Gastroesophageal sphincter (tissue), 4 donors: ENCODE measurements around the gene POU2AF1. TPM values are rescaled to one million over a fixed set of nuclear protein-coding genes. Genes with fewer than 3 reads are reported as not detected.

Experiments used
- ATAC-seq: fragments of 150-250 bp; one replicate; pipeline ENCODE4 v1.9.1; 2016; ENCODE audit warnings: mild to moderate bottlenecking, moderate library complexity
- H3K27ac ChIP-seq, 4 donors: fragments of 200-600 bp; sonication (generic) in 3 of 4; 1 replicate in 3 of 4; 2 replicates in 1 of 4; pipeline ENCODE4 v1.5.1; 2016 to 2019
- H3K27me3 ChIP-seq: fragments of 200-600 bp; sonication (generic); one replicate; pipeline ENCODE4 v1.5.1; 2019
- H3K36me3 ChIP-seq, 2 donors: fragments of 200-600 bp; sonication (generic); one replicate each; pipeline ENCODE4 v1.5.1; 2019; ENCODE audit warnings: control low read depth in 1 of 2
- H3K4me1 ChIP-seq, 3 donors: fragments of 200-600 bp; sonication (generic); 1 replicate in 2 of 3; 2 replicates in 1 of 3; pipeline ENCODE4 v1.5.1; 2016 to 2019; ENCODE audit warnings: control low read depth in 2 of 3
- H3K4me3 ChIP-seq, 2 donors: fragments of 200-600 bp; sonication (generic); one replicate each; pipeline ENCODE4 v1.5.1; 2019; ENCODE audit warnings: mild to moderate bottlenecking in 1 of 2, moderate library complexity in 1 of 2
- H3K9me3 ChIP-seq, 3 donors: fragments of 200-600 bp; sonication (generic); one replicate each; pipeline ENCODE4 v1.5.1; 2017 to 2019; ENCODE audit warnings: control low read depth in 2 of 3
- CTCF ChIP-seq, 4 experiments: fragments of 200-600 bp in 2 of 4; fragments of 450-650 bp in 2 of 4; sonication (generic) in 1 of 4; IDR thresholded peaks; one replicate each; pipeline ENCODE4 v1.5.1; 2017 to 2019; ENCODE audit warnings: antibody characterized with exemption in 4 of 4, mild to moderate bottlenecking in 2 of 4, moderate library complexity in 2 of 4
- EP300 ChIP-seq: sonication (generic); formaldehyde crosslinking; IDR thresholded peaks from one replicate; pipeline ENCODE4 v1.6.1; 2017; ENCODE audit warnings: antibody characterized with exemption, mild to moderate bottlenecking
- POLR2A ChIP-seq, 2 donors: fragments of 450-650 bp; IDR thresholded peaks; one replicate each; pipeline ENCODE4 v1.6.1; 2017; ENCODE audit warnings: antibody characterized with exemption in 2 of 2, mild to moderate bottlenecking in 2 of 2, moderate library complexity in 1 of 2
- POLR2AphosphoS5 ChIP-seq: sonication (generic); formaldehyde crosslinking; IDR thresholded peaks from one replicate; pipeline ENCODE4 v1.6.1; 2017; ENCODE audit warnings: antibody characterized with exemption
- WGBS, 2 donors: methylation state at CpG; one replicate each; pipeline ENCODE4 v1.1.5; 2018; ENCODE audit warnings: low coverage in 1 of 2; 5-methylcytosine and 5-hydroxymethylcytosine counted together
- total RNA-seq, 4 donors: library from RNA; depleted of rRNA; stranded (reverse); fragments of >200 nt; gene quantifications; one replicate each; pipeline ENCODE4 v1.1.0, GENCODE V29; 2016

POU2AF1 gene
- total RNA-seq, 4 donors from 2014 or later: 0.10 TPM; not detected in 3

DNA sequence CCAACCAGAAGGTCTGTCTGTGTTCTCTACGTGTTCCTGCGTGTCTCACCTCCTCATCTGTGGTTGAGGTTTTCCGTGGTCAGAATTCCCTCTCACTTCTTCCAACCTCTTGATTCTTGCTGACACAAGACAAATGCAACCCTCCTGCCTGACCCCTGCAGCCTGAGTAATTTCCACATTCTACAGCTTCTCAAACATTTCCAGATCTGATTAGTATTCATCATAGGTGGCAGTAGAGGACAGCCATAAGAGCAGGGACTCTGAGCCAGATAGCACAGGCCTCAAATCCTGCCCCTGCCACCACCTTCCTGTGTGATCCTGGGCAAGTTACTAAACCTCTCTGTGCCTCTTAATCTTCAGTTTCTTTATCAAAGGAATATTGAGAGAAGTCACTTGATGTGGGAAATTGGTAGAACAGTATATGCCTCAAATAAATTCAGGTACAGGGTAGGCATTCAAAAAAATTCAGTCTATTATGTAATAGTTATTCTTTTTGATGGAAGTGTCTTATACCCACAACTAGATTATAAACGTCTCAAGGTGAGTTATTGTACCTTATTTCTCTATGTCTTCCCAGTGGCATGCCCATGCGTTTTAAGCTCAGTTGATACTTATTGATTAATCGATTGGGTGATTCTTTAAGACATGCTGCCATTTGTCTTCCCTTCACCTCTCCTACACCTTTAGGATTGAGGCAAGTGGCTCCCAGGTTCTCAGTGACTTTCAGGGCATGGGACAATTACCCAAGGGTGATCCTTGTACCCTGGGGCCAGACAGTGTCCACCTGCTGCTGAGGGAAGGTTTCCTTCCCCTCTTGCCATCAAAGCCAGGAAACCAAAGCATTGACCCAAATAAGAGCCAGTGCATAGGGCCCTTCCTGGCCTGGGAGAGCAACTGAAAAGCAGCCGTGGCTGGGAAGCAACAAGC is 19.6 kb downstream of the POU2AF1 start:
- no peak overlapping the region for H3K4me3 ChIP-seq
- WGBS, 2 donors: 79 to 93% methylated on average over 6 to 7 of the region's 7 CpGs
- TF ChIP-seq EP300: no peak
- no peak overlapping the region for H3K27ac ChIP-seq
- no peaks in the 10 kb centered on the region for H3K36me3 ChIP-seq
- H3K27me3 ChIP-seq: no peaks in the 10 kb centered on the region
- ATAC-seq: no peak
- no peaks in the 10 kb centered on the region for H3K9me3 ChIP-seq
- no peaks in the 10 kb centered on the region for H3K4me1 ChIP-seq

- 82 to 91% methylated on average over 13 to 17 of the region's 22 CpGs for WGBS, 2 donors
- H3K27ac ChIP-seq: no peak overlapping the region
- TF ChIP-seq EP300 (no peak), POLR2A (IDR thresholded peaks at IDR 0.05) (no peak)
- H3K4me3 ChIP-seq: no peak overlapping the region
- no peaks in the 10 kb centered on the region for H3K4me1 ChIP-seq
- ATAC-seq: no peak
- no peaks in the 10 kb centered on the region for H3K36me3 ChIP-seq
- H3K9me3 ChIP-seq: no peaks in the 10 kb centered on the region
- no peaks in the 10 kb centered on the region for H3K27me3 ChIP-seq
These were observed 20.8 kb downstream of the POU2AF1 start for GRCh38 chr11:111358038-111359001.

DNA sequence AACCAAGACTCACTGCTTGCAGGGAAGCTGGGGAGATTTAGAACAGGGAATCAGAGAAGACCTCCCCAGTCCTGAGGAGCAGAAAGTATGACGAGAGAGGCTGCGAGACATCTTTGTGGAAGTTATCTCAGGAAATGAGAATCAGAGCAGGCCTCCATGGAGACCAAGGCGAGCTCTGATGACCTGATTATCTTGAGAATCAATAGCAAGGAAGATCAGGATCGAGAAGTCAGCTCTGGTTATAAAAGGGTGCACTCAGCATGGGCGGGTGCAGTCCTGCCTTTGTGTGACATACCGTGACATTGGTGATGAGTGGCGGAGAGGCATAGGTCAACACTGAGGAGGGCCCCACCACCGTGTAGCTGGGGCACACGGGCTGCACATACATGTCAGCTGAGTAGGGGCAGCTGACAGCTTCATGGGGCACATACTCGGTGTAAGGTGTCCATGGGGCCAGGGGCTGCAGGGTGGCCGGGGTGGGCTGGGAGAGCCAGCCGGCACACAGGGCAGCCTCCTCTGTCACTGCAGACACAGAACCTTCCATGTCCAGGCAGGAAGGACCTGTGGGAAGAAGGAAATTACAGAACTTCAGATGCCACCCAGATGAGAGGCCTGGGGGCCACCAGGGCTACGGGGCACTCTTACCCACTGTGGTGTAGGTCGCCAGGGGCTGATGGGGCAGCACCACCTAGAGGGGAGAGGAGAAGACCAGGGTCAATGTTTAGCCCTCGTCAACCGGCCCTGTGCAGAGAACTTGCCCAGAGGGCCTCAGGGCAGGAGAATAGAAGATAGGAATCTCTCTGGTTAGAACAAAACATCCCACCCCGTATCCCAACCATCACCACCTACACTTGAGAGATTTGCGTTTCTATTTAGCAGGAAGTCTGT is 21.7 kb downstream of the POU2AF1 start:
- Histone ChIP-seq H3K27ac (no peak overlapping the region), H3K36me3 (no peaks in the 10 kb centered on the region), H3K4me1 (no peaks in the 10 kb centered on the region), H3K27me3 (no peaks in the 10 kb centered on the region), H3K9me3 (no peaks in the 10 kb centered on the region), H3K4me3 (no peak overlapping the region)
- WGBS, 2 donors: 80 to 84% methylated on average over 9 to 11 of the region's 18 CpGs
- ATAC-seq: no peak
- no peak for TF ChIP-seq CTCF (IDR thresholded peaks at IDR 0.05)
- no peak for TF ChIP-seq POLR2A (IDR thresholded peaks at IDR 0.05)
- no peak for TF ChIP-seq POLR2AphosphoS5
- no peak for TF ChIP-seq EP300

- WGBS, 2 donors: 80 to 100% methylated on average over 1 to 3 of the region's 3 CpGs
These were observed 22.4 kb downstream of the POU2AF1 start for GRCh38 chr11:111356660-111357048.

More at GRCh38 chr11:111356660-111357048, 22.4 kb downstream of the POU2AF1 start:
- ATAC-seq: no peak
- H3K27me3 ChIP-seq: no peaks in the 10 kb centered on the region
- no peaks in the 10 kb centered on the region for H3K36me3 ChIP-seq
- no peaks in the 10 kb centered on the region for H3K4me1 ChIP-seq
- no peaks in the 10 kb centered on the region for H3K9me3 ChIP-seq
- H3K27ac ChIP-seq: no peak overlapping the region
- TF ChIP-seq CTCF (IDR thresholded peaks at IDR 0.05): no peak
- no peak for TF ChIP-seq EP300
- TF ChIP-seq POLR2AphosphoS5: no peak
- no peak for TF ChIP-seq POLR2A (IDR thresholded peaks at IDR 0.05)
- H3K4me3 ChIP-seq: no peak overlapping the region
